ENCODE results near the gene INPP5B. TPM values are rescaled to one million over a fixed set of nuclear protein-coding genes. Genes with fewer than 3 reads are reported as not detected.
"Not testable (repeated sequence)": the region's sequence is repeated elsewhere in the genome, so short reads cannot be mapped to it uniquely, and the experiment has no call there.

The INPP5B gene
- total RNA-seq, 4 donors from 2014 or later = 6.2 to 20.4 (median 13.7) TPM

DNA sequence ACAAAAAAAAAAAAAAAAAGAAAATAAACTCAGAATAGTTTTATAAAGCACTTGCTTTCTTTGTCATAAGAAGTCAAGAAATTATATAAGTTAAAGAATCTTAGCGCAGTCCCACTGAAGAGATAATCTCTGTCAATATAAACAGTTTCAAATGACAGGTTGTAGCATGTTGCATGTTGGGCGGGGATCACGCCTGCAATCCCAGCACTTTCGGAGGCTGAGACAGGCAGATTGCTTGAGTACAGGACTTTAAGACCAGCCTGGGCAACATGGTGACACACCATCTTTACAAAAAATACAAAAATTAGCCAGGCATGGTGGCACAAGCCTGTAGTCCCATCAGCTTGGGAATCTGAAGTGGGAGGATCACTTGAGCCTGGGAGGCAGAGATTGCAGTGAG, 18.4 kb upstream of the INPP5B start:
- peaks cover 0 to 12% (median 4%) of the 10 kb centered on the region in 3 donors for H3K4me1 ChIP-seq
- peaks cover 14 to 99% (median 29%) of the 10 kb centered on the region in 3 donors for H3K36me3 ChIP-seq
- H3K27ac ChIP-seq = peak overlapping the region in 2 of 4 donors; percentile 42
- no peaks in the 10 kb centered on the region for H3K9me3 ChIP-seq
- intact Hi-C loops (cut with DNase I) = no loop called here
- DNase-seq = no peak
- no peak for TF ChIP-seq POLR2A (IDR thresholded peaks at IDR 0.05)
- TF ChIP-seq, protein P1, sequence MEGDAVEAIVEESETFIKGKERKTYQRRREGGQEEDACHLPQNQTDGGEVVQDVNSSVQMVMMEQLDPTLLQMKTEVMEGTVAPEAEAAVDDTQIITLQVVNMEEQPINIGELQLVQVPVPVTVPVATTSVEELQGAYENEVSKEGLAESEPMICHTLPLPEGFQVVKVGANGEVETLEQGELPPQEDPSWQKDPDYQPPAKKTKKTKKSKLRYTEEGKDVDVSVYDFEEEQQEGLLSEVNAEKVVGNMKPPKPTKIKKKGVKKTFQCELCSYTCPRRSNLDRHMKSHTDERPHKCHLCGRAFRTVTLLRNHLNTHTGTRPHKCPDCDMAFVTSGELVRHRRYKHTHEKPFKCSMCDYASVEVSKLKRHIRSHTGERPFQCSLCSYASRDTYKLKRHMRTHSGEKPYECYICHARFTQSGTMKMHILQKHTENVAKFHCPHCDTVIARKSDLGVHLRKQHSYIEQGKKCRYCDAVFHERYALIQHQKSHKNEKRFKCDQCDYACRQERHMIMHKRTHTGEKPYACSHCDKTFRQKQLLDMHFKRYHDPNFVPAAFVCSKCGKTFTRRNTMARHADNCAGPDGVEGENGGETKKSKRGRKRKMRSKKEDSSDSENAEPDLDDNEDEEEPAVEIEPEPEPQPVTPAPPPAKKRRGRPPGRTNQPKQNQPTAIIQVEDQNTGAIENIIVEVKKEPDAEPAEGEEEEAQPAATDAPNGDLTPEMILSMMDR (IDR thresholded peaks at IDR 0.05) = no peak
- H3K4me3 ChIP-seq = no peak overlapping the region
- H3K27me3 ChIP-seq = no peaks in the 10 kb centered on the region
- WGBS, 2 donors = 55 to 57% methylated on average over 4 of the region's 4 CpGs

DNA sequence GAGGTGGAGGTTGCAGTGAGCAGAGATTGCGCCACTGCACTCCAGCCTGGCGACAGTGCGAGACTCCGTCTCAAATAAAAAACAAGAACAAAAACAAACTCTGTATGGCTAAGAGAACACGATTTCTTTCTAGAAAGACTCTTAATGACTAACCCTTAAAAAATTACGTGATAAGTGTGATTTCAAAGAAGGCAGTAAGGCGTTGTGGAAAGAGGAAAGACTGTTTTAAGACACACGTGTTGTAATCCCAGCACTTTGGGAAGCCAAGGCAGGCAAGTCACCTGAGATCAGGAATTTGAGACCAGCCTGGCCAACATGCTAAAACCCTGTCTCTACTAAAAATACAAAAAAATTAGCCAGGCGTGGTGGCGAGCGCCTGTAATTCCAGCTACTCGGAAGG, 17.3 kb upstream of the INPP5B start:
- H3K4me3 ChIP-seq; DNase-seq; intact Hi-C loops (cut with DNase I); H3K9me3 ChIP-seq; H3K27ac ChIP-seq; H3K27me3 ChIP-seq: not testable (repeated sequence)
- Histone ChIP-seq H3K36me3 (peaks cover 15 to 100% (median 31%) of the 10 kb centered on the region in 3 donors), H3K4me1 (peaks cover 0 to 12% (median 4%) of the 10 kb centered on the region in 3 donors)
- 83 to 88% methylated on average over 12 of the region's 12 CpGs for WGBS, 2 donors

DNA sequence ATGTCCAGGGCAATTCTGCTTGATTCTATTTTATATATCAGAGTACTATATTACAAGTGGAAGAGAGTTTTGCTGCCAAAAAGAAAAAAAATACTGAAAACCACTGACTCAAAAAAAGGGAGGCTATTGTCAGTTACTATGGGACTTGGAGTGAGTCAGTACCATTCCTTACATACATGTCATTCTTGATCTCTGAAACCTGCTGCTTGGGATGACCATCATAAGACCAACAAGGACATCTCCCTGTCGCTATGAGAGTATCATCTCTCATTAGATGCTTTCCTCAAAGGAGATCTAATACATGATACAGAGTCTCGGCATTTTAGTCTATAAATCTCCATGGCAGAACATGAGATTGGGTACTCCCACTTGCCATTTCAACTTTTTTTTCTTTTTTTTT, 11.8 kb upstream of the INPP5B start:
- 89 to 93% methylated on average over 2 of the region's 2 CpGs for WGBS, 2 donors
- Histone ChIP-seq H3K27ac (no peak overlapping the region), H3K4me3 (no peak overlapping the region), H3K36me3 (peaks cover 3 to 79% (median 19%) of the 10 kb centered on the region in 3 donors), H3K27me3 (no peaks in the 10 kb centered on the region), H3K9me3 (no peaks in the 10 kb centered on the region), H3K4me1 (no peaks in the 10 kb centered on the region)
- no peak for DNase-seq
- no peak for TF ChIP-seq POLR2A (IDR thresholded peaks at IDR 0.05)
- TF ChIP-seq, protein P1 (IDR thresholded peaks at IDR 0.05) = no peak
- intact Hi-C loops (cut with DNase I) = no loop called here

DNA sequence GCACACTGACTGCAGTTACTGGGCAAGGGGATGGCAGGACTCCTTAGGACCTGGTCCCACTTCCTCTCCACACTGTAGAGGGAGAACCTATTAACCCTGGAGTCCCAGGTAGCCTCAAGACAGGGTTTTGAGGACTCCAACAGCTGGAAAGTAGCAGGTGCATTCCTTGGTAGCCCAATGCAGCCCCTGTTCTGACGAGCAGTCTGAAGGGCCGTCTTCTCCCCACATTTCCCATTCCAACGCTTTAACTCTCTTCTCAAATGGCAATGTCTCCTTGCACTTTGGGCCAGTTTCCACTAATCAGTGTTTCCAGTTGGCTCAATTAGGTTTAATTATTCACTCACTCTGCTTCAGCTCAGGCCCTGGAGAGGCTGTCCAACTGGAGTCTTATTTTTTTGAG, 8.8 kb upstream of the INPP5B start:
- TF ChIP-seq POLR2A (IDR thresholded peaks at IDR 0.05) = no peak
- TF ChIP-seq, protein P1 (IDR thresholded peaks at IDR 0.05) = no peak
- H3K9me3 ChIP-seq = no peaks in the 10 kb centered on the region
- 72 to 78% methylated on average over 3 of the region's 3 CpGs for WGBS, 2 donors
- intact Hi-C loops (cut with DNase I) = no loop called here
- no peak overlapping the region for H3K27ac ChIP-seq
- peaks cover 3 to 49% (median 14%) of the 10 kb centered on the region in 3 donors for H3K36me3 ChIP-seq
- no peaks in the 10 kb centered on the region for H3K27me3 ChIP-seq
- no peaks in the 10 kb centered on the region for H3K4me1 ChIP-seq
- H3K4me3 ChIP-seq = no peak overlapping the region
- DNase-seq = no peak

DNA sequence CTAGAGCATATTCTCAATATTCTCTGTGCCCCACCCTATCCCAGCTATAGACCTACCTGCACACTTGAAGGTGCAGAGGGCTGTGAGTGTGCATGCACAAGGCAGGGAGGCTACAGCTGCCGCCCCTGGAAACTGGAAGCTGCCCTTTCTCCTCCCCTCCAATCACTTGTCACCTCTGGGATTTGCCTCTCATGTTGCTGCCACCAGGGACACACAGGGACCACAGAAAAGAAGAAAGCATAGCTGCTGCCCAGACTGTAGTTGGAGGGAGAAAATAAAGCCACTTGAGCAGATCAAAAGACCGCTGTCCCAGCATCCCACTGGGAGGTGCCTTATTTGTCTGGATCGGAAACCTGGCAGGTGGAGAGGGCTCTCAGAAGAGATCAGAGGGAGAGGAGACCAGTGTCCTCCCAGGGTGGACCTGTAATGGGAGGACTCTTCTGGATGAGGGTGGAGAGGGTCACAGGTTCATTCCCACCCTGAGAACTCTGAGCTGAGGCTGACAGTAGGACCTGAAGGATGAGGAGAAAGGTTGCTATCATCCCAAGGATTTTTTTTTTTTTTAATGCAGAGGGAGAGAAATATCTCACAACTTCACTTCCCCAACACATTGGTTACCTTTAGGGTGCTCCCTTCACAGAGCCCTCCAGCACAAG, 7.6 kb upstream of the INPP5B start:
- Histone ChIP-seq H3K36me3 (peaks cover 0 to 36% (median 12%) of the 10 kb centered on the region in 3 donors), H3K4me1 (no peaks in the 10 kb centered on the region), H3K27me3 (no peaks in the 10 kb centered on the region), H3K27ac (no peak overlapping the region), H3K9me3 (no peaks in the 10 kb centered on the region), H3K4me3 (no peak overlapping the region)
- intact Hi-C loops (cut with DNase I) = no loop called here
- no peak for TF ChIP-seq POLR2A (IDR thresholded peaks at IDR 0.05)
- TF ChIP-seq, protein P1 (IDR thresholded peaks at IDR 0.05) = no peak
- WGBS, 2 donors = 81% methylated on average over 3 of the region's 3 CpGs; no CpG with 5 or more reads in 1 of the 2 donors
- DNase-seq = no peak
